Choroid plexus epithelial cell (primary cell): Measurements from ENCODE around the gene CD247.

ENCODE experiments used
- DNase-seq: peaks from one replicate; pipeline ENCODE4 v3.0.0-alpha.2; 2010; ENCODE audit warnings: low read depth
- H3K4me3 ChIP-seq: 2 replicates; pipeline ENCODE4 v1.5.1; 2011; ENCODE audit warnings: low read depth, mild to moderate bottlenecking, control low read depth, low read length, moderate library complexity
- TF ChIP-seq, protein P1 (sequence below): conservative IDR thresholded peaks from 2 replicates; pipeline ENCODE4 v1.5.1; 2011; ENCODE audit warnings: low read depth, mild to moderate bottlenecking, control low read depth, inconsistent platforms, low read length, moderate library complexity

The CD247 gene

DNA sequence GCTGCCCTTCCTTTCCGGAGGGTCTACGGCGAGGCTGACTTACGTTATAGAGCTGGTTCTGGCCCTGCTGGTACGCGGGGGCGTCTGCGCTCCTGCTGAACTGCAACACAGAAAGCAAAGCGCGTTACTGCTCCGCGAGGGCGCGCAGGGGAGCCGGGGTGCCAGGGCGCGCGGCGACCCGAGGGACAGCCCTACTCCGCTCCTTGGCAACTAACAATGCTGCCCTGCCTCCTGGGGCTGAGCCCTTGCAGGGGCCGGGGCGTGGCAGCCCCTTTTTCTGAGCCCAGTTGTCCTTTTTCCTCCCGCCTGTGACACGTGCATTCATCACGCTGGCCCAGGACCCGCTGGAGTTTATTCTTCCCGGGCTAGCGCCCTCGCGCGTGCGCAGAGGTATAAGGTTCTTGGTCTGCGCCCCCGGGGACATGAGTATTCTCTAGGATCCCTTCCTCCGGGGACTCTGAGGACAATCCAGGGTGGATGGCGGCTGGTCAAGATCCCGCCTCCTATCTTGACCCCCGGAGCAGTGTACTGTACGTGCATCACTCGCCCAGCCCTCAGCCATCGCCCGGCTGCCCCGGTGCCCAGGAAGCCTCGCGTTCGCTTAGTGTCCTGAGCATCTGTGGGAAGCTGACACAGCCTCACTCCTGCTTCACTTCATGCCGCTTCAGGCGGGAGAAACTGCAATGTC is 78.9 kb downstream of the CD247 start:
- TF ChIP-seq, protein P1, sequence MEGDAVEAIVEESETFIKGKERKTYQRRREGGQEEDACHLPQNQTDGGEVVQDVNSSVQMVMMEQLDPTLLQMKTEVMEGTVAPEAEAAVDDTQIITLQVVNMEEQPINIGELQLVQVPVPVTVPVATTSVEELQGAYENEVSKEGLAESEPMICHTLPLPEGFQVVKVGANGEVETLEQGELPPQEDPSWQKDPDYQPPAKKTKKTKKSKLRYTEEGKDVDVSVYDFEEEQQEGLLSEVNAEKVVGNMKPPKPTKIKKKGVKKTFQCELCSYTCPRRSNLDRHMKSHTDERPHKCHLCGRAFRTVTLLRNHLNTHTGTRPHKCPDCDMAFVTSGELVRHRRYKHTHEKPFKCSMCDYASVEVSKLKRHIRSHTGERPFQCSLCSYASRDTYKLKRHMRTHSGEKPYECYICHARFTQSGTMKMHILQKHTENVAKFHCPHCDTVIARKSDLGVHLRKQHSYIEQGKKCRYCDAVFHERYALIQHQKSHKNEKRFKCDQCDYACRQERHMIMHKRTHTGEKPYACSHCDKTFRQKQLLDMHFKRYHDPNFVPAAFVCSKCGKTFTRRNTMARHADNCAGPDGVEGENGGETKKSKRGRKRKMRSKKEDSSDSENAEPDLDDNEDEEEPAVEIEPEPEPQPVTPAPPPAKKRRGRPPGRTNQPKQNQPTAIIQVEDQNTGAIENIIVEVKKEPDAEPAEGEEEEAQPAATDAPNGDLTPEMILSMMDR: peak; percentile 41
- peak overlapping the region; percentile 55 for H3K4me3 ChIP-seq
- peak; percentile 41 for DNase-seq

DNA sequence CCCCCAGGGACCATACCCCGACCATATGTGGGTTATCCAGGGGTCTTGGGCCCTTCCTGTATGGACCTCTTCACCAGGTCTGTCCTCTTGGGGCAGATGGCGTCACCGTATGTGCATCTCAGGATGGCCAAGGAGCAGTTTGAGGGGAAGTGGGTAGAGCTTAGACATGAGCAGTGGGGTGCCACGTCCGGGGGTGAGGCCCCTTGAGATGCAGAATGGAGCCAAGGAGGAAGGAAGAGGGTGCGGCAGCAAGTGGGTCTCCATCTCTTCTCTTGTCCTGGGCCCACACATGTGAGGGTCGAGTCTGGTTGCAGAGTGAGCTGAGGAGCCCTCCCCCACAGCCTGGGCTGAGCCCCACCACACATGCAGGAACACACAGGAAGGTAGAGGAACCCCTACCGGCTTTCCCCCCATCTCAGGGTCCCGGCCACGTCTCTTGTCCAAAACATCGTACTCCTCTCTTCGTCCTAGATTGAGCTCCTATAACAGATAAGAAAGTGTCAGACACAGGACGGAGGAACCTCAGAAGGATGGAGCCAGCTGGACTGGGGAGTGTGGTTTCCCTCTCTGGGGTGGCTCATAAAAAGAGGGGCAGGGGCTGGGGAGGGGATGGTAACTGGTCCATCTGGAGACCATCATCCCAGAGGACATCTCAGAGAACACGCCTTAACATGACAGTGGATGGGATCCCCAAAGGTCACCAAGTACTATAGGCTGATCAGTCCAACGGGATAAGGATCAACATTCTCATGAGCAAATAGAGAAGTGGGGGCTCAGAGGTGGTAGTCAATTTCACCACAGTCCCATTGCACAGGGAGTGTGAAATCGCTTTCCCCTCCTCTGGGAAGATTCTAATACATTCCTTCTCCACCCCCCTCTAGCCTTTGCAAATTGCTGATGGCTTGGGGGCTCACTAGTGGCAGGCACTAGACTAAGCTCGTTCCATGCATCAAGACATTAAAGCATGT is 79.9 kb downstream of the CD247 start:
- H3K4me3 ChIP-seq: no peak overlapping the region
- no peak for DNase-seq

DNA sequence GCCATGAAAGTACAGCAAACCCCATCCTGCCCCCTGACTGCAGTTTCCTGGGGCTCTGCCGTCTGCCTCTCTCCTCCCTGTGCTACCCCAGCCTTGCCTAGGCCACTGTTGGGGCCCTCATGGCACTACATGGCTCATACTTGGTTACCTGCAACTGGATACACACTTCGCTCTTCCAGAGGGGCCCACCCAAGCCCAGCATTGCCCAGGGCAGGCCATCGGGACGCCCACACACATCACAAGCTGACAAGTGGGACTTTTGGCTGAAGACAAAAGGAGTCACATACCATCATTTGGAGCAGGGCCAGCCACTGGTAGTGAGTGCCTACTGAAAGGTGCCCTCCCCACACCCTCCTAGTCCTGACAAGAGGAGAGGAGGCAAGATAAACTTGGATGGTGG is 82.8 kb downstream of the CD247 start:
- TF ChIP-seq, protein P1: no peak
- no peak for DNase-seq
- H3K4me3 ChIP-seq: no peak overlapping the region

More for the DNA sequence above, 79.9 kb downstream of the CD247 start:
- TF ChIP-seq, protein P1: no peak

DNA sequence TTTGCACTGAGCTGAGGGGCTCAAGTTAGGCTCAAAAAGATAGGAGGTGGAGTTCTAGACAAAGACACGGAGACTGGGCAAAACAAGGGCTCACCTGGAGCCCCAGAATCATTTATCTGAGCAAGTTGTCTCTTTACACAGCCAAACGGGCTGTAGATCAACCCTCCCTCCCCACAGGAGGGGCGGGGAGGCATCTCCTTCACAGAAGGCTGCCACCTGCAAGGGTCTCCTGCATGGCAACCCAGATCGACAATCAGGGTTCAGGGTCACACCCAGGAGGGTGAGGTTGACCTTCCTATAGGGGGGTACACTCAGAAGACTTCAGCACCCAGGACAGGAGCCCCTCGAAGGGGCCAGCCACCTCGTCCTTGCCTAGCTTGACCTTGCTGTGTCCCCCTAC is 84.0 kb downstream of the CD247 start:
- TF ChIP-seq, protein P1: no peak
- H3K4me3 ChIP-seq: no peak overlapping the region
- no peak for DNase-seq

DNA sequence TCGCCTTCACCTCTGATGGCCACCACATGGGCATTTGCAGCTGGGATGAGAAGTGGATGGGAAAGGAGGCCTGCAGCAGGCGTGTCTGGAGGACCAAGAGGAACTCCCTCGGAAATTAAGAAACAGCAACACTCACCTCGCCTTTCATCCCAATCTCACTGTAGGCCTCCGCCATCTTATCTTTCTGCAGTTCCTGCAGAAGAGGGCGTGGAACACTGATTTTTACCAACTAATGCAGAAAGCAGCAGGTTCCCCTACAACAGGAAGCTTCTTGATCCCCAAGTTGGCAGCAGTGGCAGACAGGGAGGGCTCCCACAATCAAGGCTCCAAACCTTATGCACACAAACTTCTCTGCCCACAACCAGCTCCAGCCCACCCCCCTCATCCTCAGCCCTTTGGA is 84.4 kb downstream of the CD247 start:
- DNase-seq: no peak
- no peak overlapping the region for H3K4me3 ChIP-seq

DNA sequence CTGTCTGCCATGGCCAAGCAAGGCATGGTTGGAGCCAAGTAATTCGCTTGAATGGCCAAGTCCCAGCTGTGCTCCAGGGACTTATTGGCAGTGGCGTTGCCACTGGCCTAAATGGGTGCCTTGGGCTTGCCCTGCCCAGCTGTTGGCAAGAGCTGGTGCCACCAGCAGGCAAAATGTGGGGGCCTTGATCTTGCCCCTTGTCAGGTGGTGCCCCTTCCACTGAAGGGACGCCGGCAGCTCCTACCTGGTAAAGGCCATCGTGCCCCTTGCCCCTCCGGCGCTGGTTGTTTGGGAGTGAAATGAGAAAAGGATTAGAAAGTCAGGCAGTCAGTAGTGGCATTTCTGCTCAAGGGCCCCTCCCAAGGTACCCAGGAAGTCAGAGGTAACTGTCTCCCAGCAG is 85.5 kb downstream of the CD247 start:
- no peak for DNase-seq
- TF ChIP-seq, protein P1: no peak
- no peak overlapping the region for H3K4me3 ChIP-seq

More for the DNA sequence above, 84.4 kb downstream of the CD247 start:
- TF ChIP-seq, protein P1: no peak
